CD4-positive, alpha-beta T cell (primary cell): ENCODE results near the gene PSMF1. TPM values are rescaled to one million over a fixed set of nuclear protein-coding genes. Genes with fewer than 3 reads are reported as not detected.

Experiments used
- ATAC-seq: fragments of 200-7000 bp; cut with Tn5 transposase; one replicate; pipeline ENCODE4 v1.10.0; 2022; ENCODE audit warnings: mild to moderate bottlenecking; ENCODE audit not compliant: poor library complexity
- CTCF ChIA-PET: fragments of 350-600 bp; sonication (Branson Sonifier 250); formaldehyde crosslinking; loops from one replicate; lab custom pipeline; 2021; ENCODE audit warnings: antibody characterized with exemption, inconsistent platforms; lab: Charles Lee
- POLR2A ChIA-PET: fragments of 350-600 bp; sonication (Branson Sonifier 250); formaldehyde crosslinking; loops from one replicate; lab custom pipeline; 2021; ENCODE audit warnings: antibody characterized with exemption, inconsistent platforms; lab: Charles Lee
- DNase-seq, 14 experiments: peaks; one replicate each; pipeline ENCODE4 v3.0.0-alpha.2; 2013 to 2020; ENCODE audit warnings: mixed read lengths in 2 of 14
- H3K27ac ChIP-seq, 2 donors: one replicate each; pipeline versions ENCODE4 v1.5.1 to v1.7.0; 2013; ENCODE audit warnings: low read length in 2 of 2, low read depth in 1 of 2, mild to moderate bottlenecking in 1 of 2
- H3K27me3 ChIP-seq, 2 experiments: 1 replicate in 1 of 2; 2 replicates in 1 of 2; pipeline versions ENCODE4 v1.6.1 to v1.7.0; 2013; ENCODE audit warnings: low read length in 2 of 2, control low read depth in 1 of 2, mild to moderate bottlenecking in 1 of 2, moderate library complexity in 1 of 2; ENCODE audit not compliant: insufficient read depth in 2 of 2, control insufficient read depth in 1 of 2
- H3K36me3 ChIP-seq: one replicate; pipeline ENCODE4 v1.6.1; 2013; ENCODE audit warnings: low read length, control low read depth; ENCODE audit not compliant: insufficient read depth
- H3K4me1 ChIP-seq: one replicate; pipeline ENCODE4 v1.6.1; 2013; ENCODE audit warnings: low read length, control low read depth; ENCODE audit not compliant: insufficient read depth
- H3K4me3 ChIP-seq: one replicate; pipeline ENCODE4 v1.5.1; 2013; ENCODE audit warnings: mild to moderate bottlenecking, low read length, moderate library complexity
- H3K9me3 ChIP-seq, 2 experiments: 1 replicate in 1 of 2; 2 replicates in 1 of 2; pipeline versions ENCODE4 v1.6.1 to v1.7.0; 2013; ENCODE audit warnings: low read length in 2 of 2, mild to moderate bottlenecking in 2 of 2, control low read depth in 1 of 2, moderate library complexity in 1 of 2; ENCODE audit not compliant: control insufficient read depth in 1 of 2, insufficient read depth in 1 of 2
- H3K27ac Mint-ChIP-seq: one replicate; pipeline ENCODE4 v1.8.0; 2020; ENCODE audit warnings: mixed read lengths
- H3K27me3 Mint-ChIP-seq: one replicate; pipeline ENCODE4 v1.8.0; 2021; ENCODE audit warnings: mixed read lengths
- H3K36me3 Mint-ChIP-seq: one replicate; pipeline ENCODE4 v1.8.0; 2021; ENCODE audit warnings: low read depth, mixed read lengths
- H3K4me1 Mint-ChIP-seq: one replicate; pipeline ENCODE4 v1.8.0; 2021; ENCODE audit warnings: low read depth, mixed read lengths
- H3K4me3 Mint-ChIP-seq: one replicate; pipeline ENCODE4 v1.8.0; 2020; ENCODE audit warnings: mild to moderate bottlenecking, mixed read lengths
- H3K9me3 Mint-ChIP-seq: one replicate; pipeline ENCODE4 v1.8.0; 2020; ENCODE audit warnings: mixed read lengths
- CTCF ChIP-seq: fragments of 200-600 bp; IDR thresholded peaks from one replicate; pipeline ENCODE4 v1.8.0; 2022; ENCODE audit warnings: antibody characterized with exemption, mild to moderate bottlenecking
- intact Hi-C, 2 experiments: fragments of 100-400 bp; cut with DNase I in 1 of 2; cut with micrococcal nuclease in 1 of 2; formaldehyde crosslinking; loops; one replicate each; pipeline versions ENCODE4 v1.15.1 to v1.9.0; 2023 to 2025; cut with DNase I, micrococcal nuclease
- total RNA-seq, 174 experiments: library from RNA in 2 of 174; stranded (reverse) in 2 of 174; gene quantifications; one replicate each; pipeline ENCODE4 v1.2.3 and lab custom pipeline; 2021 to 2026

Gene PSMF1
- total RNA-seq, 2 experiments from 2014 or later: 79.9 to 84.2 TPM

DNA sequence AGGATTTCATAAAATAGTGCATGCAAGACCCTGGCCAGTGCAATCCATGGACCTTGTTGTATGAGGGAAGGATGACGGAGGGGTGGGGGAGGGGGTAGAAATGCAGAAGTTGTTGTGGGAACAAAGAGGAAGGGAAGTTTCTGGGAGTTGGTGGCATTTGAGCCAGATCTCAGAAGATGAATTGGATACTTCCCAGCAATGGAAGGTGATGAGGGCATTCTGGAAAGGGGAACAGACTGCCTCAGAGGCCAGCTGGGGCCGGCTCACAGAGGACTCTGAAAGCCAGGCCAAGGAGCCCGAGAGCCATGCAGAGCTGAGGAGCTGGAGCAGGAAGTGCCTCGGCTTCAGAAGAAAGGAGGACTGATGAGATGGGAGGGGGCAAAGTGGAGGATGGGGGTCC, 63.7 kb downstream of the PSMF1 start:
- Histone ChIP-seq H3K4me1 (peaks cover 8% of the 10 kb centered on the region), H3K9me3 (no peaks in the 10 kb centered on the region), H3K27me3 (peaks cover 13 to 20% of the 10 kb centered on the region in 2 experiments), H3K36me3 (peaks cover 4% of the 10 kb centered on the region), H3K4me3 (no peak overlapping the region), H3K27ac (no peak overlapping the region)
- CTCF ChIA-PET: no interaction called here
- Mint-ChIP-seq H3K9me3 (no peaks in the 10 kb centered on the region), H3K4me3 (no peak overlapping the region), H3K4me1 (peaks cover 12% of the 10 kb centered on the region), H3K27me3 (peaks cover 28% of the 10 kb centered on the region), H3K36me3 (peaks cover 6% of the 10 kb centered on the region), H3K27ac (no peak overlapping the region)
- no peak for TF ChIP-seq CTCF
- no peak for DNase-seq
- POLR2A ChIA-PET: no interaction called here
- intact Hi-C loops: no loop called here
- ATAC-seq: no peak

GRCh38 chr20:1183153-1183552, 64.8 kb downstream of the PSMF1 start:
- no peak for DNase-seq
- intact Hi-C loops: no loop called here
- H3K4me1 Mint-ChIP-seq: peaks cover 12% of the 10 kb centered on the region

GRCh38 chr20:1184260-1184637, 65.8 kb downstream of the PSMF1 start:
- no peak for TF ChIP-seq CTCF

More at GRCh38 chr20:1183153-1183552, 64.8 kb downstream of the PSMF1 start:
- POLR2A ChIA-PET: no interaction called here
- no peak overlapping the region for H3K4me3 ChIP-seq
- peaks cover 8% of the 10 kb centered on the region for H3K4me1 ChIP-seq
- H3K27ac Mint-ChIP-seq: no peak overlapping the region
- no peaks in the 10 kb centered on the region for H3K9me3 ChIP-seq
- peaks cover 28% of the 10 kb centered on the region for H3K27me3 Mint-ChIP-seq
- TF ChIP-seq CTCF: no peak
- peak overlapping the region; percentile 46 for H3K4me3 Mint-ChIP-seq
- ATAC-seq: no peak
- no peaks in the 10 kb centered on the region for H3K36me3 Mint-ChIP-seq
- no peak overlapping the region for H3K27ac ChIP-seq
- H3K9me3 Mint-ChIP-seq: no peaks in the 10 kb centered on the region
- H3K36me3 ChIP-seq: no peaks in the 10 kb centered on the region
- H3K27me3 ChIP-seq: peaks cover 13 to 20% of the 10 kb centered on the region in 2 experiments
- CTCF ChIA-PET: no interaction called here

More at GRCh38 chr20:1184260-1184637, 65.8 kb downstream of the PSMF1 start:
- H3K36me3 Mint-ChIP-seq: no peaks in the 10 kb centered on the region
- Histone ChIP-seq H3K4me3 (no peak overlapping the region), H3K4me1 (peaks cover 8% of the 10 kb centered on the region), H3K27me3 (peaks cover 13 to 20% of the 10 kb centered on the region in 2 experiments), H3K9me3 (no peaks in the 10 kb centered on the region), H3K36me3 (no peaks in the 10 kb centered on the region), H3K27ac (no peak overlapping the region)
- H3K27me3 Mint-ChIP-seq: peaks cover 33% of the 10 kb centered on the region
- H3K4me1 Mint-ChIP-seq: peaks cover 12% of the 10 kb centered on the region
- peak overlapping the region; percentile 85 for H3K4me3 Mint-ChIP-seq
- DNase-seq: no peak
- ChIA-PET POLR2A (no interaction called here), CTCF (no interaction called here)
- ATAC-seq: no peak
- H3K27ac Mint-ChIP-seq: no peak overlapping the region
- no peaks in the 10 kb centered on the region for H3K9me3 Mint-ChIP-seq
- intact Hi-C loops: no loop called here
